Cardiac muscle cell (in vitro differentiated cells and primary cell): ENCODE results near the gene ABCG2. TPM values are rescaled to one million over a fixed set of nuclear protein-coding genes. Genes with fewer than 3 reads are reported as not detected.

Experiments used
- DNase-seq, 2 donors: peaks; one replicate each; pipeline versions ENCODE4 v3.0.0 to v3.0.0-alpha.2; 2010 to 2017; ENCODE audit warnings: low read depth in 1 of 2, low spot score in 1 of 2
- H3K27ac ChIP-seq: fragments of 200-600 bp; sonication (generic); 2 replicates; pipeline ENCODE4 v1.5.1; 2016
- H3K27me3 ChIP-seq: fragments of 200-600 bp; sonication (generic); 2 replicates; pipeline ENCODE4 v1.6.0; 2016; ENCODE audit warnings: control low read depth
- H3K36me3 ChIP-seq: fragments of 200-600 bp; sonication (generic); 2 replicates; pipeline ENCODE4 v1.5.1; 2016; ENCODE audit warnings: control low read depth
- H3K4me1 ChIP-seq: fragments of 200-600 bp; sonication (generic); 2 replicates; pipeline ENCODE4 v1.8.1; 2017; ENCODE audit warnings: low read depth, mild to moderate bottlenecking, mixed run types
- H3K4me3 ChIP-seq: fragments of 200-600 bp; sonication (generic); 2 replicates; pipeline ENCODE4 v1.5.1; 2016; ENCODE audit warnings: mild to moderate bottlenecking
- H3K9me3 ChIP-seq: fragments of 200-600 bp; sonication (generic); 2 replicates; pipeline ENCODE4 v1.5.1; 2017; ENCODE audit warnings: low read depth, mild to moderate bottlenecking, control low read depth
- polyA plus RNA-seq: library from polyadenylated mRNA; unstranded; fragments of >200 nt; fragmentation: Nextera tagmentation; extraction: Ambion mirVana; gene quantifications from 2 replicates; pipeline ENCODE4 v1.2.1, GENCODE V29; 2016
- total RNA-seq: library from RNA; depleted of rRNA; stranded (reverse); fragments of >200 nt; gene quantifications from 2 replicates; pipeline ENCODE4 v1.2.3, GENCODE V29; 2016
- TF ChIP-seq, protein P1 (sequence below): IDR thresholded peaks from 2 replicates; pipeline ENCODE4 v1.5.1; 2012; ENCODE audit warnings: low read depth, mild to moderate bottlenecking, low read length

ABCG2 gene
- total and polyA plus RNA-seq, 2 experiments from 2014 or later, result not detected

DNA sequence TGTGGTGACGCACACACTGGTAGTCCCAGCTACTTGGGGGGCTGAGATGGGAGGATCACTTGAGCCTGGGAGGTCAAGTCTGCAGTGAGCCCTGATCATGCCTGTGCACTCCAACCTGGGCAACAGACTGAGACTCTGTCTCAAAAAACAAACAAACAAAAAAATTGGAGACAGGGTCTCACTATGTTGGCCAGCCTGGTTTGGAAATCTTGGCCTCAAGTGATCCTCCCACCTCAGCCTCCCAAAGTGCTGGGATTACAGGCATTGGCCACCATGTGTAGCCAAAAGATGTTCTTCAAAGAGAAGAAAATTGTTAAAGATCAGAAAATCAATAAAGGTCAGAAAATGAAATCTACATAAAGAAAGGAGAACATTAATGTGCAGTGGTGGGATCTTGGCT, 41.7 kb upstream of the ABCG2 start:
- H3K4me3 ChIP-seq, result no peak overlapping the region
- H3K27ac ChIP-seq, result no peak overlapping the region
- no peaks in the 10 kb centered on the region for H3K36me3 ChIP-seq
- no peaks in the 10 kb centered on the region for H3K9me3 ChIP-seq
- H3K4me1 ChIP-seq, result peaks cover 7% of the 10 kb centered on the region
- TF ChIP-seq, protein P1, sequence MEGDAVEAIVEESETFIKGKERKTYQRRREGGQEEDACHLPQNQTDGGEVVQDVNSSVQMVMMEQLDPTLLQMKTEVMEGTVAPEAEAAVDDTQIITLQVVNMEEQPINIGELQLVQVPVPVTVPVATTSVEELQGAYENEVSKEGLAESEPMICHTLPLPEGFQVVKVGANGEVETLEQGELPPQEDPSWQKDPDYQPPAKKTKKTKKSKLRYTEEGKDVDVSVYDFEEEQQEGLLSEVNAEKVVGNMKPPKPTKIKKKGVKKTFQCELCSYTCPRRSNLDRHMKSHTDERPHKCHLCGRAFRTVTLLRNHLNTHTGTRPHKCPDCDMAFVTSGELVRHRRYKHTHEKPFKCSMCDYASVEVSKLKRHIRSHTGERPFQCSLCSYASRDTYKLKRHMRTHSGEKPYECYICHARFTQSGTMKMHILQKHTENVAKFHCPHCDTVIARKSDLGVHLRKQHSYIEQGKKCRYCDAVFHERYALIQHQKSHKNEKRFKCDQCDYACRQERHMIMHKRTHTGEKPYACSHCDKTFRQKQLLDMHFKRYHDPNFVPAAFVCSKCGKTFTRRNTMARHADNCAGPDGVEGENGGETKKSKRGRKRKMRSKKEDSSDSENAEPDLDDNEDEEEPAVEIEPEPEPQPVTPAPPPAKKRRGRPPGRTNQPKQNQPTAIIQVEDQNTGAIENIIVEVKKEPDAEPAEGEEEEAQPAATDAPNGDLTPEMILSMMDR, result no peak
- no peaks in the 10 kb centered on the region for H3K27me3 ChIP-seq
- no peak for DNase-seq

DNA sequence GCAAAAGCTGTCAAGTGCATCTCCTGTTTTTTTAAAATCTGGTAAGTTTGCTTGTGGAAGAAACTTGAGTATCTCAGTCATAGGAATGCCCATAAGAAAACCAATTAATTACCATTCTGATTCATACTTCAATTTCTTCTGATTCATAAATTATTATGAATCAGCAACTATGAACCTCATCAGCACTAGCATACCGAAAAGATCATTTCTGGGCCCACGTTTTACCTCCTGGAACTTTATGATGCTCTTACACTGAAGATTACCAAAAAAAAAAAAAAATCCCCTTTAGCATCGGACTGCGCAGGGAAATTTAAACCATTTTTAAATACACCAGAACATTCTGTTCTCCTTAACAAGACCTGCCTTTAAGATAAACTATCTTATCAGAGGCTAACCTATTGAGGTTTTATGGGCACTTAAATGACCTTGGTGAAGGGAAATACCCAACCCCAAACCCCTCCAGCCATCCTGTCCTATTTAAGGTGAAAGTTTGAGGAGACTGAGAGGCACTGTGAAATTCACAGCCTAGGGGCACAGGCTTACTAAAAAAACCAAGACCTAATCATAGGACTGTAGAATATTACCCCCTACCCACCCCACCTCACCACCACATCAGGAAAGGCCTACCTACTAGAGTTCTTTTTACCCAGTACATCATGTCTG, 38.2 kb upstream of the ABCG2 start:
- Histone ChIP-seq H3K36me3 (no peaks in the 10 kb centered on the region), H3K4me1 (peaks cover 7% of the 10 kb centered on the region), H3K27ac (no peak overlapping the region), H3K9me3 (no peaks in the 10 kb centered on the region), H3K4me3 (no peak overlapping the region), H3K27me3 (no peaks in the 10 kb centered on the region)
- DNase-seq, result no peak
- TF ChIP-seq, protein P1, result no peak

DNA sequence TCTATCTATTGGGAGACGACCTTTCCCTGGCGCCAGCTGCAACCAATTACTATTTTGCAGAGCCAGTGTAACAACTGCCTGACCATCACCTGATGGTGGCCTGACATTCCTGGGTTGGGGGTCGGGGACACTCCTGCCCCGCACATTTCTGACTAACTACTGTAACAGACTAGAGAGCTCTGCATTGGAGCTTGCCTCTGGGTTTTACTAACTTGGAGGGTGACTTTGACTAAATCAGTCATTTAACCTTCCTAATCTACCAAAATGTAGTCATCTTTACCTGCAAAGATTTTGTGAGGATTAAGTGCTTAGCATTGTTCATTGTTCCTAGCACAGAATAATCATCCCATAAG, 37.5 kb upstream of the ABCG2 start:
- no peak overlapping the region for H3K27ac ChIP-seq
- peaks cover 7% of the 10 kb centered on the region for H3K4me1 ChIP-seq
- H3K36me3 ChIP-seq, result no peaks in the 10 kb centered on the region
- TF ChIP-seq, protein P1, result no peak
- H3K4me3 ChIP-seq, result no peak overlapping the region
- no peaks in the 10 kb centered on the region for H3K27me3 ChIP-seq
- no peaks in the 10 kb centered on the region for H3K9me3 ChIP-seq
- DNase-seq, result no peak

DNA sequence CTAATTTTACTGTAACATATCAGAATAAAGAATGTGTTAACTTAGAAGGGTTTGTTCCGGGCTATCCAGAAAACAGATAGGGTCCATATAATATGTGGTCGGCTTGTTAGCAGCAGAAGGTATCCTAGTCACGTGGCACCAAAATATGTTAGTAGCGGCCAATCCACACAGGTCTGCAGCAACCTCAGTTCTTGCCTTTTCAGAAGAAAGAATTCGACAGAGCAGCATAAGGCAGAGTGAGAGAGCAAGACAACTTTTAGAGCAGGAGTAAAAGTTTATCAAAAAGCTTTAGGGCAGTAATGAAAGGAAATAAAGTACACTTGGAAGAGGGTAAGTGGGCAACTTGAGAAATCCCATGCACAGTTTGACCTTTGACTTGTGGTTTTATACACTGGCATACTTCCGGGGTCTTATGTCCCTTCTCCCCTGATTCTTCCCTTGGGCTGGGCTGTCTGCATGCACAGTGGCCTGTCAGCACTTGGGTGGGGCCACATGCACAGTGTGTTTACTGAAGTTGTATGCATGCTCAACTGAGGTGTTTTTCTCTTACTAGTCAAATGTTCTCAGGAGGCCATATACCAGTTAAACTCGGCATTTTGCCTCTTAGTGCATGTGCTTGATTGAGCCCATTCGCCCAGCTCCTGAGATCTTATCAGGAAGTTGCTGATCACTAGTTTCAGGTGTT, 37.0 kb upstream of the ABCG2 start:
- Histone ChIP-seq H3K27ac (no peak overlapping the region), H3K4me1 (peaks cover 7% of the 10 kb centered on the region), H3K4me3 (no peak overlapping the region), H3K9me3 (no peaks in the 10 kb centered on the region), H3K36me3 (no peaks in the 10 kb centered on the region), H3K27me3 (no peaks in the 10 kb centered on the region)
- no peak for DNase-seq
- TF ChIP-seq, protein P1, result no peak

DNA sequence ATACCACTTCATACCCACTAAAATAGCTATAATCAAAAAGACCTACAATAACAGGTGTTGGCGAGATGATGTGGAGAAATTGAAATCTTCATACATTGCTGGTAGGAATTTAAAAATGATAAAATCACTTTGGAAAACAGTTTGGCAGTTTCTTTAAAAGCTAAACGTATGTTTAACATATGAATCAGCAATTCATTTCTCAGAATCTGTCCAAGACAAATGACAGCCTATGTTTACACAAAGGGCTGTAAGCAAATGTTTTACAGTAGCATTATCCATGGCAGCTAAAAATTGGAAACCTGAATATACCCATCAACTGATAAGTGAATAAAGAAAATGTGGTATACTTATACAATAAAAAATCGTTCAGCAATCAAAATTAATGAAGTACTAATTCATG, 33.0 kb upstream of the ABCG2 start:
- DNase-seq, result no peak
- H3K27me3 ChIP-seq, result no peaks in the 10 kb centered on the region
- H3K36me3 ChIP-seq, result no peaks in the 10 kb centered on the region
- H3K9me3 ChIP-seq, result no peaks in the 10 kb centered on the region
- TF ChIP-seq, protein P1, result no peak
- H3K4me3 ChIP-seq, result no peak overlapping the region
- H3K4me1 ChIP-seq, result peaks cover 4% of the 10 kb centered on the region
- no peak overlapping the region for H3K27ac ChIP-seq
